ENCODE measurements around the gene POC5.
"Not testable (repeated sequence)": the region's sequence is repeated elsewhere in the genome, so short reads cannot be mapped to it uniquely, and the experiment has no call there.

POC5 gene

GRCh38 chr5:75706016-75706415 is 11.2 kb downstream of the POC5 start:
- peak; percentile 29 for DNase-seq (ENCODE audit: low read depth)

GRCh38 chr5:75701856-75702255 is 15.4 kb downstream of the POC5 start:
- no peak for DNase-seq (ENCODE audit: low read depth)

- not testable (repeated sequence) for DNase-seq (ENCODE audit: low read depth)
Observed at GRCh38 chr5:75695472-75696351, 21.5 kb downstream of the POC5 start.

GRCh38 chr5:75694781-75695180 is 22.5 kb downstream of the POC5 start:
- no peak for DNase-seq (ENCODE audit: low read depth)

DNA sequence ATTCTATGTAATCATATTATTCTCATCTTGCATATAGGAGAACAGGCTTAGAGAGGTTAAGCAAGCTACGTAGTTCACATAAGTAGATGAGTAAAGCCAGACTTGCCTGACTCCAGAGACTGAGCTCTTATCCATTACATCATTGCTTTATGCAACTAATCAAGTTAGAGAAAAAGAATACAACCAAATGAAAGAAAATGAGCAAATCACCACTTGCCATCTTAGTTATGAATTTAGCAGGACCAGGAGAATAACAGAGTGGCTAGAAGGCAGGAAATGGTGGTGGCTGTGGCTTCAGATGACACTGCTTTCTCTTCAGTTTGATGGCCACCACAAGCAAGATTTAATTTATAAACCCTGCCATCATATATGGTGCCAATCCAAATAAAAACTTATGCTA is 26.6 kb downstream of the POC5 start:
- peak; percentile 24 for DNase-seq (ENCODE audit: low read depth)

DNA sequence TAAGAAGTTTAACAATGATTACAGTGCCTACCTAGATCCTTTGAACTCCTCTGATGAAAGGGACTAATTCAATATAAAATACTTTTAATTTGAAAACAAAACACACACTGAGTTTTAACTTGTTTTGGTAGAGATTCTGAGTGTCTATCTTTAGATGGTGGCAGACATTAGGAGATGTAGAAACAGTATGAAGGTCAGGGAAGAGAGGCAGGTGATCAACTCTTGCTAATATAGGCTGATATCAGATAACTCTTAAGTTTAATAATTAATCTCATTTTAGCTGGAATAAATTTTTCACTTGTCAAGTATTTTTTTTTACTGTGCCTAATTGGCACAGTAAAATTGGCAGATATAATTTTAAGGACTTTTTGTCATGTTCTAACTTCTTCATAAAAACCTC is 30.8 kb downstream of the POC5 start:
- DNase-seq (ENCODE audit: low read depth): no peak

DNA sequence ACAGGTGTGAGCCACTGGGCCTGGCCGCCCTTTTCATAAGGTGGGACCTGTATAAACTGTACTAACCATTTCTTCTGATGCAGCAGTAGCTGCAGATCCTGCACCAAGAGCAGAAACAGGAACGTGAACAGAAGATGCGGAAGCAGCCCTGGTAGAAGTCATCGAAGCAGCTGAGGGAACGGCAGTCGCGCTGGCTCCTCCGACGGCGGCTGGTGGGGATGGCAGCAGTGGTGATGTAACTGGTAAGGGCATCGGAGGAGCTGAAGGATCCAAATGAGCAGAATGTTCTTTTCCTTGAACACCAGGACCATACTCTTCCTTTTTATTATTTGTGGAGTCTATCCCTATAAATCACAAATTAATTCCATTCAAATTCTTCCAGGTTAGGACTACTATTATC is 32.1 kb downstream of the POC5 start:
- DNase-seq (ENCODE audit: low read depth): no peak

- peak; percentile 64 for DNase-seq (ENCODE audit: low read depth)
Observed at GRCh38 chr5:75681125-75681830, 36.0 kb downstream of the POC5 start.

- no peak for DNase-seq (ENCODE audit: low read depth)
Observed at GRCh38 chr5:75678155-75678554, 39.1 kb downstream of the POC5 start.

DNA sequence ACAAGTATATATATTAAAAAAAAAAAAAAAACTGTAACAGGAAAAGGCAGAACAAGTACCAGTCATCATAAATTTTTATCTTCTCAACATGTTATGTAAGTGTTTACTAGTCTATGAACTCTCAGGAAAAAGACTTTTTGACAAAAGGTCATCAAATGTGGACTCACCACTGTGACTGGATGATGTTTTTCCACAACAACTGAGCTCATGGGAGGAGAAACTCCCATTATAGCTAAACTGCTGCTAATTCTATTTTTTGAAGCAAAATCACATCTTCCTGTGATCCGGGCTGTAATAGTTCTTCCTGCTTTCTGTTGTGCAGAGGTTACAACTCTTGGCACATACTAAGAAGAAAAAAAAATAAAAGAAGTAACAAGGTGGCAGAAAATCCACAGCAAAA is 39.6 kb downstream of the POC5 start:
- DNase-seq (ENCODE audit: low read depth): peak; percentile 71

- no peak for DNase-seq (ENCODE audit: low read depth)
Observed at GRCh38 chr5:75675783-75676182, 41.5 kb downstream of the POC5 start.

- DNase-seq (ENCODE audit: low read depth): peak; percentile 86
Observed at GRCh38 chr5:75672616-75673015, 44.6 kb downstream of the POC5 start.

- peak; percentile 80 for DNase-seq (ENCODE audit: low read depth)
Observed at GRCh38 chr5:75671506-75671905, 45.7 kb downstream of the POC5 start.

DNA sequence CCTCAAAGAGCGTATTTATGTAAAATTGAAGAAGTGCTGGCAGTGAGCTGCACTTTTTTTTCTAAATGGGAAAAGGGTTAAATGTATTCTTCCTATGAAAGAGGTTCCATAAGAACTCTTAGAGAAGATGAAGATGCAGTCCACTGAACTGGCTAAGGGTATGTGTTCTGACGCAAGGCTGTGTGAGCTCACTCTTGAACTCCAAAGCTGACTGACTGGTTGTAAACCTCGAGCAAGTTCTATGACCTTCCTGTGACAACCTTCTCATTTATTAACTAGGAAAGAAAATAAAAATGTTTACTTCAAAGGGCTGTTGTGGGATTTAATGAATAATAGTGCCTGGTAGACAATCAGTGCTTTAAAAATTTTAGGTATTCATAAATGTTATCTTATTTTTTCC is 46.7 kb downstream of the POC5 start:
- peak; percentile 95 for DNase-seq (ENCODE audit: low read depth)

GRCh38 chr5:75668977-75669689 is 48.1 kb downstream of the POC5 start:
- DNase-seq (ENCODE audit: low read depth): peak; percentile 59

- DNase-seq (ENCODE audit: low read depth): peak; percentile 70
Observed at GRCh38 chr5:75668445-75668844, 48.8 kb downstream of the POC5 start.

GRCh38 chr5:75667586-75667985 is 49.7 kb downstream of the POC5 start:
- peak; percentile 27 for DNase-seq (ENCODE audit: low read depth)

- no peak for DNase-seq (ENCODE audit: low read depth)
Observed at GRCh38 chr5:75666801-75667200, 50.4 kb downstream of the POC5 start.

DNA sequence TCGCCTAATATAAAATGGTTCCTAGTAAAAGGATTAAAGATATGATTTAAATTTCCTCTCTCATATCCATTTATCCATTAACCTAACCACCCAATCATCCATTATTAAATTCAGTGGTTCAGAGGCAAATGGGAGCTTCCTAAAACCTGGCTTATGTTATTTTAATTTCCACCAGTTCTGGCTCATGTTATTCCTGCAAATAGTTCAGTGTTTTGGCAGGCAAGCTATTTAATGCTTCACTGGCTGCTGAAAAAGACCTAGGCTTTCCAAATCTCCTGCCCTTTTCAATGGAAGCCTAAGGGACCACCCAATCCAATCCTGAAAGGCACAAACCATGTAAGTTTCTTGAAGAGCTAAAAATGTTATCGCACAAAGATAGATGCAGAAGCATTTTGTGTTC is 52.3 kb downstream of the POC5 start:
- no peak for DNase-seq (ENCODE audit: low read depth)

DNA sequence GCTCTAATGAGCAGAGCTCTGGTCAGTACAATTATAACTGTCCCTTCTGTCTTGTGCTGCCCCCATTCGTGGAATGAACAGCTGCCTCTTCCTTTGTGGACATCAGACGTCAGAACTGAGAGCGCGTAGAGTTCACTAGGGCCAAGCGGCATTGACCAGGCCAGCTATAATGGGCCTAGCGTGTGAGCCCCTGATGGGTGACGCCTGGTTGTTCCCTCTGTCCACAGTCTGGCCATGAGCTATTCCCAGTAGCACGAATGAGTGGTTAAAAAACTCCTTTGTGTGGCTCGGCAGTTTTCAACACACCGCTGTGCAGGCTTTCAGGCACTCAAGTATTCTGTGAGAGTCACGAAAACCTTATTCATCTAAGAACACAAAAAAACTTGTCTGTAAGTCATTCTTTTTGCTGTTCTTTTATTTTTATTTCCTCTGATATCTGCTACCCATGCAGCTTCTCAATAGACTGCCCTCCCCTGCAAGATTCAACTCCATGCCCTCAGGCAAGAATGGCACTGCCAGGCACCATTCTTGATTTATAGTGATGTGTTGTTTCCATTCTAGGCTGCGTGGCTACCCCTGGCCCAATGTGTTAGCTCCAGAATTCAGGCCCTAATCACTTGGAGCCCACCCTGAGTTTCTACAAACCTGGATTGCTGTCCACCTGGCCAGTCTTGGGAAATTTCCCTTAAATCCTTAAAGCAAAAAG is 53.5 kb downstream of the POC5 start:
- DNase-seq (ENCODE audit: low read depth): no peak

- DNase-seq (ENCODE audit: low read depth): no peak
Observed at GRCh38 chr5:75662061-75662460, 55.2 kb downstream of the POC5 start.
